ENCODE data around the gene KCNMB3.

The KCNMB3 gene

DNA sequence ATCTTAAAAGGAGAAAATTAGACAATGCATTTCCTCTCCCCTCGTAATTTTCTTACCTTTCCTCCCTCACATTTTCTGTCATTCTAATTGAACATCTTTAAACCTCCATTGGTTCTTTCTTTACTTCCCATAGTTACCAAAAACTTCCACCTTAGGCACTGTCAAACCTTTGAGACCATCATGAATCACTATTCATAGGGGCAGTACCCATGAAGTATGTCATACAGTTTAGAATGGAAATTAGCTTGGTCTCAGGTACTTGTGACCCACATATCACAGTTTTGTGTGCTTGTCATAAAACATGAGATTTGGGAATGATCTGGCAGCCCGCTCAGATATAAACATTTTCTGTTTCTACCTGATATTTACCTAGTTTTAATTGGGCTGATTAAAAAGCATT is 50.1 kb downstream of the KCNMB3 start:
- H3K4me3 ChIP-seq (ENCODE audit: insufficient read depth, low read depth, low read length) = no peak overlapping the region
- H3K36me3 ChIP-seq (ENCODE audit: control insufficient read depth, insufficient read depth, low read length) = no peaks in the 10 kb centered on the region
- 95 to 96% methylated on average over 1 to 2 of the region's 2 CpGs for WGBS, 2 experiments
- H3K27me3 ChIP-seq (ENCODE audit: control insufficient read depth, insufficient read depth, low read length, poor library complexity, severe bottlenecking) = no peaks in the 10 kb centered on the region
- no peaks in the 10 kb centered on the region for H3K9me3 ChIP-seq (ENCODE audit: control insufficient read depth, low read length)
- H3K4me1 ChIP-seq (ENCODE audit: control insufficient read depth, insufficient read depth, low read length) = no peaks in the 10 kb centered on the region
- no peak overlapping the region for H3K27ac ChIP-seq (ENCODE audit: insufficient read depth, low read depth, low read length, poor library complexity, severe bottlenecking)

DNA sequence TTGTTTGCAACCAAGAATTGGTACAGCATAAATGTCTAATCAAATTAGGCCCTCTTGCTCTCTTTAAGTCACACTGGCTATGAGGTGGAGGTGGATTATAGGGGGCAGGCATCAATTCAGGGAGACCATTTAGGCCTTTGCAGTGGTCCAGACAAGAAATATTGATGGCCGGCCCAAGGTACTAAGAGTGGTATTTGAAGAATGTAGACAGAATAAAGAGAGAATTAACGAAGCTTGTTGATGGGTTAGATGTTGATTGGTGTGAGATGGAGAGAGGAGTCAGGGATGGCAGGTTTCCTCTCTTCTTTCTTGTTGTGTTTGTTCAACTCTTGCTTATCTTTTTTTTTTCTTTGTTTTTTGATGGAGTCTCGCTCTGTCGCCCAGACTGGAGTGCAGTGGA is 54.2 kb downstream of the KCNMB3 start:
- WGBS, 2 experiments = 88 to 92% methylated on average over 4 of the region's 4 CpGs
- no peaks in the 10 kb centered on the region for H3K36me3 ChIP-seq (ENCODE audit: control insufficient read depth, insufficient read depth, low read length)
- no peaks in the 10 kb centered on the region for H3K27me3 ChIP-seq (ENCODE audit: control insufficient read depth, insufficient read depth, low read length, poor library complexity, severe bottlenecking)
- no peaks in the 10 kb centered on the region for H3K4me1 ChIP-seq (ENCODE audit: control insufficient read depth, insufficient read depth, low read length)
- H3K9me3 ChIP-seq (ENCODE audit: control insufficient read depth, low read length) = no peaks in the 10 kb centered on the region
- H3K4me3 ChIP-seq (ENCODE audit: insufficient read depth, low read depth, low read length) = no peak overlapping the region
- no peak overlapping the region for H3K27ac ChIP-seq (ENCODE audit: insufficient read depth, low read depth, low read length, poor library complexity, severe bottlenecking)

DNA sequence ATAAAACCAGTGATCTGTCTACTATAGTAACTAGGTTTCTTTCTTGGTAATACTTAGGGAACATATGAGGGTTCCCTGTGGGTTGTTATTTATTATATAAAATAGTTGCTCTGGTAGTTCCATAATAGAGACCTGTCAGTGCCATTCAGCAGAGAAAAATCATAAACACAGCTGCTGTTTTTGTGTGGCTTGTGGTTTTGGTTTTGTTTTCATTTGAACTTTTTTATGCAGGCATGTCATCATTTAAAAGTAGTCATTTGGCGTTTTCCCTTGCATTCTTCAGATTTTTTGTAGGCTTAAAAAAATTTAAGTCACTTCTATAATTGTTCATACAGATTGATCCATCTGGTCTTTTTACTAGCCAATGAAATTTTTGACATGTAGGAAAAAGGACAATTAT is 54.8 kb downstream of the KCNMB3 start:
- no peak overlapping the region for H3K27ac ChIP-seq (ENCODE audit: insufficient read depth, low read depth, low read length, poor library complexity, severe bottlenecking)
- H3K4me3 ChIP-seq (ENCODE audit: insufficient read depth, low read depth, low read length) = no peak overlapping the region

DNA sequence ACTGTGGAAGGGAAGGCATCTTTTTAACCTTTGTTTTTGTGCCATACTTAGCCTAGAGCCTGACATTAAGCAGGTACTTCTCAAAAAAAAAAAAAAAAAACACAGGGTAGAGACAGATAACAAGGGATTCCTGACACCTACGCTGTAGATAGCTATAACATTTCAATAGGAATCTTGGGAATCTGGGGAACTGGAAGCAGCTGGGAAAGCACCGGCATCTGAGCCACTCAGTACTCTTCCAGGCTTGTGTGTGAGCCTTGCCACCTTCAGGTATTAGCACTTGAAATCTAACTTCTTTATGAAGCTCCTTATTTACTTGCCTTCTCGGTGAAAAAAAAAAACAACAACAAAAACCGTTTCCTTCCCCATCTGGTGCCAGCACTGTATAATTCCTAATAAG is 56.0 kb downstream of the KCNMB3 start:
- Histone ChIP-seq H3K9me3 (ENCODE audit: control insufficient read depth, low read length) (no peaks in the 10 kb centered on the region), H3K4me1 (ENCODE audit: control insufficient read depth, insufficient read depth, low read length) (no peaks in the 10 kb centered on the region), H3K27me3 (ENCODE audit: control insufficient read depth, insufficient read depth, low read length, poor library complexity, severe bottlenecking) (no peaks in the 10 kb centered on the region), H3K4me3 (ENCODE audit: insufficient read depth, low read depth, low read length) (no peak overlapping the region), H3K27ac (ENCODE audit: insufficient read depth, low read depth, low read length, poor library complexity, severe bottlenecking) (no peak overlapping the region), H3K36me3 (ENCODE audit: control insufficient read depth, insufficient read depth, low read length) (no peaks in the 10 kb centered on the region)
- WGBS, 2 experiments = 77 to 80% methylated on average over 3 to 4 of the region's 4 CpGs

More for the DNA sequence above, 54.8 kb downstream of the KCNMB3 start:
- H3K36me3 ChIP-seq (ENCODE audit: control insufficient read depth, insufficient read depth, low read length) = no peaks in the 10 kb centered on the region
- no peaks in the 10 kb centered on the region for H3K27me3 ChIP-seq (ENCODE audit: control insufficient read depth, insufficient read depth, low read length, poor library complexity, severe bottlenecking)
- 100% methylated on average over 1 of the region's 1 CpG for WGBS, 2 experiments
- no peaks in the 10 kb centered on the region for H3K9me3 ChIP-seq (ENCODE audit: control insufficient read depth, low read length)
- no peaks in the 10 kb centered on the region for H3K4me1 ChIP-seq (ENCODE audit: control insufficient read depth, insufficient read depth, low read length)
